Activated CD4-positive, alpha-beta T cell treated with anti-CD3 and anti-CD28 coated beads, Interleukin-2, amount 50 U/mL, for 48 hours (primary cell): Measurements from ENCODE around the gene SLC22A31.
A peak's percentile ranks its signal among the peaks of the same experiment; 100 is the strongest.

Source experiments
- DNase-seq, 2 experiments: peaks; one replicate each; pipeline ENCODE4 v3.0.0-alpha.2; 2020

Gene SLC22A31

DNA sequence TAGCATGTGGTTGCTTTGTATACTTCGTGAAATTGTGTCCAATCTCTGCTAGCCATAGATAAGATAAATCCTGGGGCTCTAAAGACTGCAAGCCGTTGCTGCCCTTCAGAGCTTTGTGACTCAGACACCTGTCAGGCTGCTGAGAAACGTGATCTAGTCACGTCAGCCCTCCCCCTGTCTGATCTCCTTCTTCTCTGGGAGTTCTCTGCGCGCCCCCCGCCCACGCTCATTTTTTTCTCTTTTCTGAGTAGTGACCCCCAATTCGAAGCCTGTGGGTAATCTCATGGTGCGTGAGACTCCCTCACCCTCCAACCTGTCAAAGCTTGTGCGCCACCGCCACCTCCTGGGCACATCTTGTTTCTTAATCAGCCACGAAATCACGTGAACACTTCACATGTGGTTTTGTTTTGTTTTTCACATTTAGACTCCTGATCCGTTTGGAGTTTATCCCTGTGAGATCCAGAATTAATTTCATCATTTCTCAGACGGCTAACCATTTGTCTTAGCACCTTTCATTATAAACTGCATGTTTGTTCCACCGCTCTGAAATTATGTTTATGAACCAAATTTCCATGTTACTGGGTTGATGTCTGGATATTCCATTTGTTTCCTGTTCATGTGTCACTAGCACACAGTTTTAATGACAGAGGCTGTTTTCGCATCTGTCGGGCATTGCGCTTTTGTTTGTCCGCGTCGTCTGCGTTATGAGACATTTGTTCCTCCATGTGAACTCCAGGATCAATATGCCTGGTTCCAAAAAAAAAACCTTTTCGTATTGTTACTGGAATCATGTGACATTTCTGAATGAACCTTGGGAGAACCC lies 16.2 kb upstream of the SLC22A31 start:
- DNase-seq: peak; percentile 77 to 84

DNA sequence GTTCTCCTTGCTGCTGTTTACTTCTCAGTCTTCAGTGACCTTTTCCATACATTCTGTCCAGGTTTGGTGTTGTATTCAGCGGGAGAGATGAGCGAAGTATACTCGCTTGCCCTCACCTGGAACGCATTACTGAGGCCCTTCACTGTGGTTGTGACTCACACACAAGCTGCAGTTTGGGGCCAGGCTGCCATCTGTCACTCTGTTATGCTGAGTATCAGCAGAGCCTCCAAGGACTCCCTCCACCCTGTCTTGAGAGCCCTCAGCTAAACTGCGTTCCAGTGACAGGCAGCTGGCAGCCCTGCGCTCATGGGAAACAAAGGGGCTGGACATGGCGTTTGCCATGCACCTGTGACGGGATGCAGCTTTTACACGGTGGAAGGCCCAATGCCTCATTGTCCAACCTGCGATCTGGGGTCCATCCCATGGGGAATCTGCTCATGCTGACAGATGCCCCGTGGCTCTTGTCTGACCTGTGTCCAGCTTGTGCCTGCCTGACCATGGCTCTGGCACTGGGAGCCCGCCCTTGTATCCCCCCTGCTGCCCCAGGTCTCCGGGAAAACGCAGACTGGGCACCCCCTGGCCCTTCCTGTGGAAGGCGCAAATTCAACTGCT lies 10.7 kb upstream of the SLC22A31 start:
- no peak for DNase-seq

DNA sequence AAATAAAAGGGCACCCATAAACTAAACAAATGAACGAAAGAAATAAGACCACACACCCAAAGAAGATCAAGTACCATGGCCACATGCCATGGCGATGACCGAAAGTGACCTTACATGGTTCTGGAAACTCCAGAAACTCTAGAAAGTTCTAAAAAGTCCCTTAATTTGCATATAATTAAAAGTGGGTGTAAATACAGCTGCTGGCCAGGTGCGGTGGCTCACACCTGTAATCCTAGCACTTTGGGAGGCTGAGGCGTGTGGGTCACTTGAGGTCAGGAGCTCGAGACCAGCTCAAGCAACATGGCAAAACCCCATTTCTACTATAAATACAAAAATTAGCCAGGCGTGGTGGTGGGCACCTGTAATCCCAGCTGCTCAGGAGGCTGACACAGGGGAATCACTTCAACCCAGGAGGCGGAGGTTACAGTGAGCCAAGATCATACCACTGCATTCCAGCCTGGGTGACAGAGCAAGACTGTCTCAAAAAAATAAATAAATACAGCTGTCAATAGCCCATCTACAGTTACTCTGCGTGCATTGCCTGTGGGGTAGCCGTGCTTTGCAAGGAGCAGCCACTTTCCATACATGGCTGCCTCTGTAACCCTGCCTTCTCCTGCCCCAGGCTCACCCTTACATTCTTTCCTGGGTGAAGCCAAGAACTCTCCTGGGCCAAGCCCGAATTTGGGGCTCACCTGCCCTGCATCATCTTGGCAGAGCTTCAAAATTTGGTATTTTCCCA lies 10.0 kb upstream of the SLC22A31 start:
- DNase-seq: no peak

- DNase-seq: no peak
These were observed 9.2 kb upstream of the SLC22A31 start for GRCh38 chr16:89209522-89210044.

DNA sequence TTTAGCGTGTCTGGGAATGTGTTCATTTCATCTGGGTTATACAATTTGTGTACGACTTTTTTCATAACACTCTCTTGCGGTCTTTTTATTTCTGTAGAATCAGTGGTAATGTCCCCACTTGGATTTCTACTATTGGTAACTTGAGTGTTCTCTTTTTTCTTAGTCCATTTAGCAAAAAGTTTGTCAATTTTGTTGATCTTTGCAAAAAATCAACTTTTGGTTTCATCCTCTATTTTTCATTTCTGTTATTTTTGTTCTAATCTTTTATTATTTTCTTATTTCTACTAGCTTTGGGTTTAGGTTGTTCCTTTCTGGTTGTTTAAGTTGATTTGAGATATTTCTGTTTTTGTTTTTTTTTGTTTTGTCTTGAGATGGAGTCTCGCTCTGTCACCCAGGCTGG lies 7.7 kb upstream of the SLC22A31 start:
- no peak for DNase-seq

DNA sequence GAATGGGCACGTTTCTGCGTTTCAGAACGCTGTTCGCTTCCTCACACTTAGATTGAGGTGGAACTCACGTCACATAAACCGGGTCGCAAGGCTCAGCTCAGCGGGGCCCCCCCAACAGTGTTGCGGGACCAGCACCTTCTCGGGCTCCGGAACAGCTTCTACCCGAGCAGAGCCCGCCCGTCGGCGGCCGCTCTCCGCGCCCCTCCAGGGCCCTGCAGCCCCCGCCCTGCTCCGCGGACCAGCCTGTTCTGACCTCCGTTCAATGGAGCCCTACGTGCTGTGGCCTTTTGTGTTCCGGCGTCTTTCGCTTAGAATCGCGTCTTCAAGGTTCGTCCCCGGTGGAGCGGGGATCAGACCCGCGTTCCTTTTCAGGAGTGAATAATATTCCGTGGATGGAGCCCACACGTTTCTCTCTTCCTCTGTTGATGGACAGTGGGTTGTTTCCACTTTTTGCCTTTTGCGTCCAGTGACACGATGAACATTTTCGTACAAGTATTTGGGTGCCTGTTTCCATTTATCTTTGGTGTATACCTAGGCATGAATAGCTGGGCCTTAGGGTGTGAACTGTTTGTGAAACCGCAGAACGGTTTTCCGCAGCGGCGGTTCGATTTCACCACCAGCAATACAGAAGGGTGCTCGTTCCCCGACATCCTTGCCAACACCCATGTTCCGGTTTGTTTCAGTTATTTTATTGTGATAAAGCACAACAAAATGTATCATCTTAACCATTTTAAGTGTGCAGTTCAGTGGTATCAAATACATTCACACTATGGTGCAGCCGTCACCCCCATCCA lies 2.3 kb upstream of the SLC22A31 start:
- DNase-seq: no peak

GRCh38 chr16:89201439-89202377 lies 1.4 kb upstream of the SLC22A31 start:
- peak; percentile 83 for DNase-seq

- no peak for DNase-seq
These were observed 594 bp upstream of the SLC22A31 start for GRCh38 chr16:89200850-89201411.

GRCh38 chr16:89199241-89200123 lies 855 bp downstream of the SLC22A31 start:
- no peak for DNase-seq

DNA sequence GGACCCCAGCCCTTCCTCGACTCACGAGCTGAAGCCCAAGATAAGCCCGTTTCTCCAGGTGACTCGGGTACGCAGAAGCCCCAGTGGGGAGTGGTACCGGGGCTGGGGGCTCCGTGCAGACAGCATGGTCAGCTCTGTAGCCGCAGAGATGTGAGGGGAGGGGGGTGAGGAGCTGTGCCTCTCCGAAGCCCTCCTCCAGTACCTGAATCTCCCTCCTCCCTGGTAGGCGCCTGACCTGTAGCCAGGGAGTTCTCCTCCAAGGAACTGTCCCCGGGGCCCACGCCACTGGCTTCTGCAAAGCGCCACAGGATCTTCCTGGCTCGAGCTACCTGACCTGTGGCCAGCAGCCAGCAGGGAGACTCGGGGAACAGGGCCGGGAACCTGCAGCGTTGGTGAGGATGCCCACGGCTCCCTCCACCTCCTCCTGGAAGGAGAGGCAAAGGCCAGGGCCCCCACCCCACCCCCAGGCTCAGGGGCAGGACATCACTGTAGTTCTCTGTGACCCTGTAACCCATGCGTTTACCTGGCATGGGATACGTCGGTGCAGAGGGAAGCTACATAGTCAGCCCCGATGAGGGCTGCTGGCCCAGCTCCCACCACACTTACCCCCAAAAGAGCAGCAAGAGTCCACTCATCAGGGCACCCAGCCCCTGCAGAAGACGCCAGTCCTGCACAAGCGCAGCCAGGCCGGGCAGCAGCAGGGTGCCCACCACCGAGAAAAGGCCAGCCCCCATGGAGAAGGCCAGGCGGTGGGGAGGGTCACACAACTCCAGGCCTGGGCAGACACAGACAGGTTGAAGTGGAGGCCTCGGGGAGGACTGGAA lies 1.7 kb downstream of the SLC22A31 start:
- no peak for DNase-seq

- DNase-seq: no peak
These were observed 2.5 kb downstream of the SLC22A31 start for GRCh38 chr16:89197633-89198416.

GRCh38 chr16:89197033-89197632 lies 3.2 kb downstream of the SLC22A31 start:
- no peak for DNase-seq

GRCh38 chr16:89195521-89196171 lies 4.7 kb downstream of the SLC22A31 start:
- DNase-seq: no peak

DNA sequence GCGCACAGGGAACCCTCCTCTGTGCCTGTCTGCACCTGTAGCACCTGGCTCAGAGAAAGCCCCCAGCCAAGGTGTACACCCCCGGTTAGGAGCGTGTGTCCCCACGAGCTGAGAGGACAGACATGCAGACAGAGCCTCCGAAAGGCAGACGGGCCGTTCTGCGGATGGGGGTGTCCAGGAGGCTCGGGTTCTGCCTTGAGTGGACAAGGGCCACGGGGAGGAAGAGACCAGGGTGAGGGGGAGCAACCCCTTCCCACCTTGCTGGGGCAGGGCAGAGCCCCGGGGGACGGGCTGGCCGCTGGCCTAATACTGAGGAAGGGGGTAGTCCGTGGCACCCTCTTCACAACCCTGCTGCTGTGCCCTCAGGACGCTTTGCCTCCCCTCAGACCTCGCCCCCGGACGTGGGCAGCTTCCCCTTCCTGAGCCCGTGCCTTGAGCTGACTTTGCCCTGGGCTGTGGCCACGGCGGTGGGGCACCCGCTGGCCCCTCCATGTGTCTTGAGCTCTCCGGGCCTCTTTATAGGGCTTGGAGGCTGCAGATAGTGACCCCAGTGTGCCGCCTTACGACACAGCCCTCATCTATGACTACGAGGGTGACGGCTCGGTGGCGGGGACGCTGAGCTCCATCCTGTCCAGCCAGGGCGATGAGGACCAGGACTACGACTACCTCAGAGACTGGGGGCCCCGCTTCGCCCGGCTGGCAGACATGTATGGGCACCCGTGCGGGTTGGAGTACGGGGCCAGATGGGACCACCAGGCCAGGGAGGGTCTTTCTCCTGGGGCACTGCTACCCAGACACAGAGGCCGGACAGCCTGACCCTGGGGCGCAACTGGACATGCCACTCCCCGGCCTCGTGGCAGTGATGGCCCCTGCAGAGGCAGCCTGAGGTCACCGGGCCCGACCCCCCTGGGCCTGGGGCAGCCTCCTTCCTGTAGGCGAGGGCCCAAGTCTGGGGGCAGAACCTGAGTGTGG lies 5.7 kb downstream of the SLC22A31 start:
- no peak for DNase-seq

- no peak for DNase-seq
These were observed 6.6 kb downstream of the SLC22A31 start for GRCh38 chr16:89193576-89194293.
